Tibial nerve (tissue), 4 donors: ENCODE measurements around the gene MRPL34.

ENCODE experiments used
- EP300 ChIP-seq, 2 donors: sonication (generic); formaldehyde crosslinking; IDR thresholded peaks; one replicate each; pipeline ENCODE4 v1.6.1; 2017; ENCODE audit warnings: antibody characterized with exemption in 2 of 2, mild to moderate bottlenecking in 1 of 2
- POLR2A ChIP-seq, 2 donors: fragments of 450-650 bp; IDR thresholded peaks; one replicate each; pipeline ENCODE4 v1.6.1; 2017; ENCODE audit warnings: antibody characterized with exemption in 2 of 2, mild to moderate bottlenecking in 2 of 2, moderate library complexity in 2 of 2
- TF ChIP-seq, protein P1 (sequence below), 5 experiments: fragments of 200-600 bp in 3 of 5; fragments of 450-650 bp in 2 of 5; sonication (generic) in 3 of 5; IDR thresholded peaks; one replicate each; pipeline ENCODE4 v1.5.1; 2016 to 2019; ENCODE audit warnings: antibody characterized with exemption in 5 of 5, mild to moderate bottlenecking in 3 of 5, moderate library complexity in 2 of 5

DNA sequence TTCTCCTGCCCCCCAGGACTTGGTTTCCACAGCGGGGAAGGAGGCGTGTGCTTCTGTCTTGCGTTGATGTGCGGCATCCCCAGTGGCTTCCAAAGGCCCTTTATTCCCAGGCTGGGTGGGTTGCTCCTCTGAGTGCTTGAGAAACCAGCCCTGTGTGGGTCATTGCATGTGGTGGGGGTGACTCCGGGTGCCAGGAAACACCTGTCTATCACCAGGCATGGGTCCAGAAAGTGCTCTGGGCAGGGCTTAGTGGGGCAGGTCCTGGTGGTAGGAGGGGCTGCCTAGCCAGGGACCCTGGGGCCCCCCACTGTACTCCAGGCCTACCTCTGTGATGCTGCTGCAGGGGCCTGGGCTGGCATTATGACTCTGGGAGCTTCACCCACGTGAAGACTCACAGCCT is 13.3 kb downstream of the MRPL34 start:
- TF ChIP-seq POLR2A (IDR thresholded peaks at IDR 0.05) (no peak), EP300 (IDR thresholded peaks at IDR 0.05) (no peak)
- TF ChIP-seq, protein P1, sequence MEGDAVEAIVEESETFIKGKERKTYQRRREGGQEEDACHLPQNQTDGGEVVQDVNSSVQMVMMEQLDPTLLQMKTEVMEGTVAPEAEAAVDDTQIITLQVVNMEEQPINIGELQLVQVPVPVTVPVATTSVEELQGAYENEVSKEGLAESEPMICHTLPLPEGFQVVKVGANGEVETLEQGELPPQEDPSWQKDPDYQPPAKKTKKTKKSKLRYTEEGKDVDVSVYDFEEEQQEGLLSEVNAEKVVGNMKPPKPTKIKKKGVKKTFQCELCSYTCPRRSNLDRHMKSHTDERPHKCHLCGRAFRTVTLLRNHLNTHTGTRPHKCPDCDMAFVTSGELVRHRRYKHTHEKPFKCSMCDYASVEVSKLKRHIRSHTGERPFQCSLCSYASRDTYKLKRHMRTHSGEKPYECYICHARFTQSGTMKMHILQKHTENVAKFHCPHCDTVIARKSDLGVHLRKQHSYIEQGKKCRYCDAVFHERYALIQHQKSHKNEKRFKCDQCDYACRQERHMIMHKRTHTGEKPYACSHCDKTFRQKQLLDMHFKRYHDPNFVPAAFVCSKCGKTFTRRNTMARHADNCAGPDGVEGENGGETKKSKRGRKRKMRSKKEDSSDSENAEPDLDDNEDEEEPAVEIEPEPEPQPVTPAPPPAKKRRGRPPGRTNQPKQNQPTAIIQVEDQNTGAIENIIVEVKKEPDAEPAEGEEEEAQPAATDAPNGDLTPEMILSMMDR (IDR thresholded peaks at IDR 0.05) = no peak
